ENCODE data around the gene ZNF836.
A peak's percentile ranks its signal among the peaks of the same experiment; 100 is the strongest.

ZNF836 gene

GRCh38 chr19:52188822-52189734, 17.7 kb upstream of the ZNF836 start:
- H3K4me3 ChIP-seq (ENCODE audit: low read depth, low read length): peak overlapping the region; percentile 40
- DNase-seq (ENCODE audit: low read depth): no peak
- in situ Hi-C loops (cut with HindIII; ENCODE audit: low sequenced_read_pairs): no loop called here
- TF ChIP-seq CTCF (IDR thresholded peaks at IDR 0.05; ENCODE audit: low read depth, low read length, missing control alignments): no peak

DNA sequence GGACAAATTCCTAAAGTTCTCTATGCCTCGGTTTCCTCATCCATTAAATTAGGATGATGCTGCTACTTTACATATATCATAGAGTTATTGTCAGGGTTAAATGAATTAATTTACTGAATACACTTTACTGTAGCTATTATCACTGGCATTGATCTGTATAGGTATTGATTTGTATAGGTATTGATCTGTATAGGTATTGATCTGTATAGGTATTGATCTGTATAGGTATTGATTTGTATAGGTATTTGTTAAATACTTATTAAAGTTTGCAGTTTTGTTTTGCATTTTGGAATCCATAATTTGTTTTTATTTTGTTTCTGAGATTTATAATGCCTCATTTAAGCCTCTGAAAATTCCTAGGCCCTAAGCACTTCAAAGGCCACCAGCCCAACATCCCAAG, 16.0 kb upstream of the ZNF836 start:
- TF ChIP-seq CTCF (IDR thresholded peaks at IDR 0.05; ENCODE audit: low read depth, low read length, missing control alignments): no peak
- DNase-seq (ENCODE audit: low read depth): no peak
- in situ Hi-C loops (cut with HindIII; ENCODE audit: low sequenced_read_pairs): no loop called here
- H3K4me3 ChIP-seq (ENCODE audit: low read depth, low read length): no peak overlapping the region

GRCh38 chr19:52176574-52176973, 5.2 kb upstream of the ZNF836 start:
- DNase-seq (ENCODE audit: low read depth): no peak
- no peak overlapping the region for H3K4me3 ChIP-seq (ENCODE audit: low read depth, low read length)
- in situ Hi-C loops (cut with HindIII; ENCODE audit: low sequenced_read_pairs): no loop called here
- no peak for TF ChIP-seq CTCF (IDR thresholded peaks at IDR 0.05; ENCODE audit: low read depth, low read length, missing control alignments)

- in situ Hi-C loops (cut with HindIII; ENCODE audit: low sequenced_read_pairs): no loop called here
- no peak overlapping the region for H3K4me3 ChIP-seq (ENCODE audit: low read depth, low read length)
- DNase-seq (ENCODE audit: low read depth): no peak
- TF ChIP-seq CTCF (IDR thresholded peaks at IDR 0.05; ENCODE audit: low read depth, low read length, missing control alignments): no peak
Measured at GRCh38 chr19:52172347-52172746, 926 bp upstream of the ZNF836 start.

DNA sequence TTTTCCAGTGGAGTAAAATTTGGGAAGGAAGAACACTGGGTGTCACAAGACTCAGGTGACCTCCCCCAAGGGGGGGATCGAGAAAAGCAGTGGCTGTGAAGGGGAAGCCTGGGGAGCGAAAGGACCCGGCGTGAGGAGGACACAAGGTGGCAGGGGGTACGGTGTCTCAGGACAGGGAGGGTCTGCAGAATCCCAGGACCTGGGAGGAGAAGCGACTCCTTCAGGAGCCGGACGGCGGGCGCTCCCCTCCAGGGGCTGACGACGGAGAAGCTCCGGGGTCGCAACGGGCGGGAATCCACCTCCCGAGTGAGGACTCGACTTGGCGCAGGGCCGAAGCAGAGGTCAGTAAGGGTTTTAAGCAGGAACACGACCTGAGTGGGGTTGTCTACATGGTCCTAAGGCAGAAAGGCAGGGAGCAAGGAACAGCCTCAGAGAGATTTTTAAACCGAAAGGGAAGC, 529 bp downstream of the ZNF836 start:
- in situ Hi-C loops (cut with HindIII; ENCODE audit: low sequenced_read_pairs): no loop called here
- peak overlapping the region; percentile 92 for H3K4me3 ChIP-seq (ENCODE audit: low read depth, low read length)
- TF ChIP-seq CTCF (IDR thresholded peaks at IDR 0.05; ENCODE audit: low read depth, low read length, missing control alignments): no peak
- no peak for DNase-seq (ENCODE audit: low read depth)

DNA sequence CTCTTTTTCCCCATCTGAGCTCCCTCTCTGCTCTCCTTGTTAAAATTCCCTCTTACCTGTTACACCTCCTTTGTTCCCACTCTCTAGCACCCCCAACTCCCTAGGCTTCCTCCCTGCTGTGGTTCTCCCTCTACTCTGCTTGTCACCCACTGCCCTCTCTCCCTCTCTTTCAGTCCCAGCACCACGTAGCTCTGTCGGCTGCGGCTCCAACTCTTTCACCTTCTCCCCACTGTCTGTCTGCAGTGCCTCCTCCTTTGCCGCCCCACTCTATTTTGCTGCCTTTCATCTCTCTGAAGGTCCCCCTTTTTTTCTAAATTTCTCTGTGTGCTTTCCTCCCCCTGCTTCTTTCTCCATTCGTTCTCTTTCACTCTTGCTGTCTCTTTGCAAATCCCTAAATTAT, 1.1 kb downstream of the ZNF836 start:
- no peak for TF ChIP-seq CTCF (IDR thresholded peaks at IDR 0.05; ENCODE audit: low read depth, low read length, missing control alignments)
- DNase-seq (ENCODE audit: low read depth): no peak
- H3K4me3 ChIP-seq (ENCODE audit: low read depth, low read length): peak overlapping the region; percentile 92
- in situ Hi-C loops (cut with HindIII; ENCODE audit: low sequenced_read_pairs): no loop called here
